GM19043 (cell line): Measurements from ENCODE around the gene ENG.
"Not testable (repeated sequence)": the region's sequence is repeated elsewhere in the genome, so short reads cannot be mapped to it uniquely, and the experiment has no call there.

Source experiments
- ATAC-seq: cut with Tn5 transposase; IDR thresholded peaks from one replicate; pipeline ENCODE4 v1.9.1; 2021; ENCODE audit warnings: low read depth; ENCODE audit not compliant: unreplicated experiment

The ENG gene

GRCh38 chr9:127854184-127854806 lies at the start of gene ENG:
ENG (minus strand) TSS chr9:127854658; CDS start chr9:127854355, 303 bp downstream.
- no peak for ATAC-seq

- peak; percentile 35 for ATAC-seq
Measured at GRCh38 chr9:127903557-127904475, 49.4 kb upstream of the ENG start.

GRCh38 chr9:127899128-127899943 lies 44.9 kb upstream of the ENG start, which contains the start of gene ST6GALNAC6:
ST6GALNAC6 (minus strand) TSS chr9:127899603; CDS start chr9:127897981, 1,622 bp downstream.
- ATAC-seq, result peak; percentile 48

- no peak for ATAC-seq
Measured at GRCh38 chr9:127898433-127899127, 44.1 kb upstream of the ENG start.

- no peak for ATAC-seq
Measured at GRCh38 chr9:127897193-127897692, 42.8 kb upstream of the ENG start.

DNA sequence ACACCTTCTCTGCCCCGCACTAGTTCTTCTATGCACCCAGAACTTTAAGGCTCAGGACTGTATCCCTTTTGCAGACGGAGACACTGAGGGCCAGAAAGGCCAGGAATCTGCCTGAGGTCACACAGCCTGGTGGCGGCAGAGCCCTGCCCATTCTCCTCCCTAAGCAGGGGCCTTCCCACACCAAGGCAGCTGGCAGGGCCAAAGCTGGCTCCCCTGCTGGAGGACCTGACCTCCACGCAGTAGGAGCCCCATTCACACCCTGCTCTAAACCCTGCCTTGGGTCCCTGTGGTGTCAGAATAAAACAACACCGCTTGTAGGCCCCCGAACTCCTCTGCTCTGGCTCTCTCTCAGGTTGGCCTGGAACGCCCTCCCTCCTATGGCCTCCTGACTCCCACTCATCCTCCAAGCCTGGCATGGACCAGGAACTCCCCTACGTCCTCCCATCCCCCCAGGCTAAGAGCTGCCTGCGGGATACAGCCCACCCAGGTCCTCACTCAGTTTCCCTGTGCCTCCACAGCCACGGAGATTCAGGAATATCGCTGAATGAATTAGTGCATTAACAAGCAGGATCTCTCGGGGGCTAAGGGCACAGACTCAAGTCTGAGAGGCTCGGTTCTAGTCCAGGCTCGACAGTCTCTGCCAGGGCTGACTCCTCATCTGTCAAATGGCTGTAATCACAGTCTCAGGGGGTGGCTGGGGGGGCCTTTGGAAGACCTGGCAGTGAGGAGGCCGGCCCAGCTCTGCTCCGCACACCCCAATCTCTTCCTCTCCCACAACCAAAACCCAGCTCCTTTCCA lies 42.1 kb upstream of the ENG start:
- ATAC-seq, result no peak

GRCh38 chr9:127895811-127896210 lies 41.4 kb upstream of the ENG start:
- ATAC-seq, result no peak

- ATAC-seq, result no peak
Measured at GRCh38 chr9:127893392-127893791, 38.9 kb upstream of the ENG start.

DNA sequence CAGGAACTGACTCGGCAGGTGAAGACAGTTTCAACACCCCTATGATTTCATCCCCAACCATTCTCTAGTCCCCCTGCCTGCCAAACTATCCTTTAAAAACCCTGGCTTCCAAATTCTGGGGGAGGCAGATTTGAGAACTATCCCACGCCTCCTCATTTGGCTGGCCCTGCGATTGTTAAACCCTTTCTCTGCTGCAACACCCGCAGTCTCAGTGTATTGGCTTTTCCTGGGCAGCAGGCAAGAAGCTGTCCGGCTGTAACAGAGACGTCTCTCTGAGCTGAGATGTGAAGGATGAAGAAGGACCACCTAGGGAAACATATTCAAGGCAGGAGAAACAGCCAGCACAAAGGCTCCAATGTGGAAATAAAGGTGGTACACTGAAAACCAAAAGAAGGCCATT lies 38.4 kb upstream of the ENG start:
- ATAC-seq, result no peak

DNA sequence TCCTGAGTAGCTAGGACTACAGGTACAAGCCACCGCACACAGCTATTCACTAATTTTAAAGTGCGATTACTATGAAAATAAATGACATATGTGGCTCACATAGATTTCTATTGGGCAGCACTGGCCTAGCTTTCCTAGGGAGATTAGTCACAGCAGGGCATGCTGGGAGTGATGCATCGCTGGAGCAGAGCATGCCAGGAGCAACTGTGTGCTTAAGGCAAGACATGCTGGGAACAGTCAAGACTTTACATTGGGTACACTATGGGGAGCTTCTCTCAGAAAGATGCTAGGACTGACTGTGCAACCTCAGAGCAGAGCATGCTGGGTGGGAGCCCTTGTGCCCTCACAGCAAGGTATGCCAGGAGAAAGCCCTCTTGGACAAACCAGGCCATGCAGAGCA lies 35.6 kb upstream of the ENG start:
- no peak for ATAC-seq

GRCh38 chr9:127887792-127888191 lies 33.3 kb upstream of the ENG start:
- no peak for ATAC-seq

DNA sequence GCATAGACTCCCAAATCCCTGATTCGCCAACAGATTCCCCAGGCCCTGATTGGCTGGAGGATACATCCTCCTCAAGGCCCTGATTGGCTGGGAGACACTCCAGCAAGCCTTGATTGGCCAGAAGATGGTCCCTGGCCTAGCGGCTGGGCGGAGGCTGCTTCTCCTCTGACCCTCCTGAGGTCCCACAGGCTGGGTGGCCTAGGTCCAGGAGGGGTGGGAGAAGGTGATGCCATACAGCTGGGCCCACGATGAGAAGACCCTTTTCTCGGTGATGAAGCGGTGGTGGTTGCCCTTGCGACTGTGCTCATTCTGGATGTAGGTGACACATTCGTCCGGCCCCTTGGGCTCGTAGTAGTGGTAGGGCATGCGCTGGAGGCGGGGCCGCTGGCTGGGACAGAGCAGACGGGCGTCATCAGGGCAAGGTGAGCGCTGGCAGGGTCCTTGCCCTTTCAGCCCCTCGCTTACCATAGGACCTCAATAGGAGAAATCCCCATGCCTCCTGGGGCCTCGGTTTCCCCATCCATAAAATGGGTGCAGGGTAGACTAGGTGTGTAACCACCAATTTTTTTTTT lies 32.0 kb upstream of the ENG start:
- no peak for ATAC-seq

- ATAC-seq, result no peak
Measured at GRCh38 chr9:127885508-127886281, 31.2 kb upstream of the ENG start.

DNA sequence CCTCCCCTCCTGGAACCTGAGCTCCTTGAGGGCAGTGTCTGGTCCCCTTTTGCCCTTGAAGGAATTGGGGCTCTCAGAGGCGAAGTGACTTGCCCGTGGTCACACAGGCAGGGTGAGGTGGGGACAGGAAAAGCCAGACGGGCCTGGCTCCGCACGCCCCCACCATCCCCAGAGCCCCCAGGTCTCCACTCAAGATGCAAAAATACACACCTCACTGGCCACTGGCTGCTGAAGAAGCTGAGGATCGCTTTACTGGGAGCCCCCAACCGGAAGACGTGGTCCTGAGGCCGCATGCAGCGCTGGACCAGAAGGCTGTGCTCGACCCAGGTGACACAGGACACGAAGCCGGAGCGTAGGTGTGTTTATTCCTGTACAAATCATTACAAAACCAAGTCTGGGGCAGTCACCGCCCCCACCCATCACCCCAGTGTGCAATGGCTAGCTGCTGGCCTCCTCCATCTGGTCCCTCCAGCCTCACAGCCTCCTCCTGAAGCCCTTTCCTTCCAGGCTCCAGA lies 30.6 kb upstream of the ENG start:
- no peak for ATAC-seq

DNA sequence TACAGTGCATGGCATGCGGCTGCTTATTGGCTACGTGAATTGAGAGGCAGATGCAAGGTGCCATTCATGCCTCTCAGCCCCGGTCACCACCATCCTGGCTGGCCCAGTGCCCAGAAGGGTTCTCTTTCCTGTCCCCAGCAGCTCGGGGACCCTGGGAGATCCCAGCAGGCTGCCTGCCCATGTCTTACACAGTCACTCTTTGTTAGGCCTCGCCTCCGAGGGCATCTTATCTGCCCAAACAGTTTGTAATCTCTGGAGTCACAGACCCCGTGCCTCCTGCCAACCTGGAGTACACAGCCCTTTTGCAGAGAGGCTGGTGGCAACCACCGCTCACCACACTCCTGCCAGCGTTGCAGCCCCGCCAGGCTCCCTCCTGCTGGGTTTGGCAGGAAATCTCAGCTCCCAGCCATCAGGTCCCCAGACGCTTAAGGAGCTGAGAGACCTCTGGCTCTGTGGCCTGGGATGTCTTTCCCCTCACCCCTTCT lies 30.0 kb upstream of the ENG start:
- ATAC-seq, result no peak

DNA sequence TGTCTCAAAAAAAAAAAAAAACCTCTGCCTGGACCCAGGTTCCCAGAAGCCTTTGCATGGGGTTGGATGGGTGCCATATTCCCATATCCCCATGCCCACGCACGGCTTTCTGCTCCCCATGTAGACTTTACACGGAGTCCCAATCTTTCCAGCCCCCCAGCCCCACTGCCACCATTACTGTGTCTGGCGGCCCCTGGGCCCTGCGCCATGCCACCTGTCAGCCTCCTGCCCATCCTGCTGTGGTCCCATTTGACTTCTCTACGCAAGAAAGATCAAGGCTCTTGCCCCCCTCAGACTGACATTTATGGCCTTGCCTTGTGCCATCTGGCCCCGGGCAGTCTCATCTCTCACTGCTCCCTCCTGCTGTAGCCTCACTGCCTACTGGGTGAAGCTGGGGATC lies 29.5 kb upstream of the ENG start:
- no peak for ATAC-seq

DNA sequence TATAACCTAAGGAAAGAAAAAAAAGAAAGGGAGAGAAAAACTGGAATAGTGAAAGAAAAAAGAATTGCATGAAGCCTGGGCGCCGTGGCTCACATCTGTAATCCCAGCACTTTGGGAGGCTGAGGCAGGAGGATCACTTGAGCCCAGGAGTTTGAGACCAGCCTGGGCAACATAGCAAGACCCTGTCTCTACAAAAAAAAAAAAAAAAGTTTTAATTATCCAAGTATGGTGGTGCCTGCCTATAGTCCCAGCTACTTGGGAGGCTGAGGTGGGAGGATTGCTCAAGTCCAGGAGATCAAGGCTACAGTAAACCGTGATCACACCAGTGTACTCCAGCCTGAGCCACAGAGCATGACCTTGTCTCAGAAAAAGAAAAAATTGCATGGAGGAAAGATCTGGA lies 27.3 kb upstream of the ENG start:
- not testable (repeated sequence) for ATAC-seq

DNA sequence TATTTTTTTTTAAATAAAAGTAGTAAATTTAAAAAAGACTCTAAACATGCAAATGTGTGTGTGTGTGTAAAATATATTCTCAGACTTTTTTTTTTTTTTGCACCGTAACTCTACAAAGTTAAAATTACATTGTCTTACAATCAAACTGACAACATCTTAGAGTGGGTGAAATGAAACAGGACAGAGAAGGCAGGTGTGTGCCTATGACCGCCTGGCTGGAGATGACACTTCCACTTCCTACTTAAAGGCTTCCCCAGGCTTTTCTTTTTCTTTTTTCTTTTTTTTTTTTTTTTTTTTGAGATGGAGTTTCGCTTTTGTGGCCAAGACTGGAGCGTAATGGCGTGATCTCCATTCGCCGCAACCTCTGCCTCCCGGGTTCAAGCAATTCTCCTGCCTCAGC lies 25.7 kb upstream of the ENG start:
- no peak for ATAC-seq
